ENCODE measurements around the gene ADGRG2.

DNA sequence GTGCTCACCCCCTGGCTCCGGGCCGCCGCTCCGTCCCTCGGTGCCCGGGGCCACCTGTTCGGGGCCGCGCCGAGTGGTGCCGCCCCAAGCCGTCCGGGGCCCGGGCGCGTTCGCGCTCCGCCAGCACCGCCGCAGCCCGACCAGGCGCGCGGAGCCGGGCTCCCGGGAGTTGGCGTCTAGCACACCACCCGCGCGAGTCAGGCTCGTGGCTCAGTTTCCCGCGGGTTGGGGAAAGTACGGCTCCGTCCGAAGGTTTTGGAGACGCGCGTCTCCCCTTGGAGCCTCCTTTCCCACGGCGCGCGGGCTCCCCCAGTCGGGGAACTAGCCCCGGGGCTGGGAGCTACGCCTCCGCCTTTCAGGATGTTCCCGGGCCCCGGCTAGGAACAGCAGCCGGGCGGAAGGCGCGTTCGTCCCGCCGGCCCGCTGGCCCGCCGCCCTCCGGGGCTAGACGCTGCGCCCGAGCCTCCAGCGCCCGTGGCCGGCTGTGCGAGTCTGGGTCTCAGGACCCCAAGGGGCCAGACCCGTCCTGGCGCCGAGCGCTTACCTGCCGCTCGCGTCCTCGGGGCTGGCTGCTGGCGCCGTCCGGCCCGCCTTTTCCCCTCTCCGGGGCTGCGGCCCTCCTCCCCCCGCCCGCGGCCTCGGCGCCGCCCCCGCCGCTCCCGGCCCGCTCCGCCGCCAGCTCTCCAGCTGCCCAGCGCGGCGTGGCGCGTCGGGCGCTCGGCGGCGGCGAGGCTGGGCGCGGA lies at the start of gene ADGRG2:
- TF ChIP-seq, protein P1, sequence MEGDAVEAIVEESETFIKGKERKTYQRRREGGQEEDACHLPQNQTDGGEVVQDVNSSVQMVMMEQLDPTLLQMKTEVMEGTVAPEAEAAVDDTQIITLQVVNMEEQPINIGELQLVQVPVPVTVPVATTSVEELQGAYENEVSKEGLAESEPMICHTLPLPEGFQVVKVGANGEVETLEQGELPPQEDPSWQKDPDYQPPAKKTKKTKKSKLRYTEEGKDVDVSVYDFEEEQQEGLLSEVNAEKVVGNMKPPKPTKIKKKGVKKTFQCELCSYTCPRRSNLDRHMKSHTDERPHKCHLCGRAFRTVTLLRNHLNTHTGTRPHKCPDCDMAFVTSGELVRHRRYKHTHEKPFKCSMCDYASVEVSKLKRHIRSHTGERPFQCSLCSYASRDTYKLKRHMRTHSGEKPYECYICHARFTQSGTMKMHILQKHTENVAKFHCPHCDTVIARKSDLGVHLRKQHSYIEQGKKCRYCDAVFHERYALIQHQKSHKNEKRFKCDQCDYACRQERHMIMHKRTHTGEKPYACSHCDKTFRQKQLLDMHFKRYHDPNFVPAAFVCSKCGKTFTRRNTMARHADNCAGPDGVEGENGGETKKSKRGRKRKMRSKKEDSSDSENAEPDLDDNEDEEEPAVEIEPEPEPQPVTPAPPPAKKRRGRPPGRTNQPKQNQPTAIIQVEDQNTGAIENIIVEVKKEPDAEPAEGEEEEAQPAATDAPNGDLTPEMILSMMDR (IDR thresholded peaks at IDR 0.05): no peak
- no peak for TF ChIP-seq EZH2 (IDR thresholded peaks at IDR 0.05; ENCODE audit: borderline replicate concordance, insufficient read depth, low read depth, low read length, poor library complexity, severe bottlenecking)

Measured in B cell (primary cell).